HepG2 (cell line): ENCODE data around the gene PMEPA1. TPM values are rescaled to one million over a fixed set of nuclear protein-coding genes. Genes with fewer than 3 reads are reported as not detected.

Experiments used
- ATAC-seq: fragments of 200-7000 bp; cut with Tn5 transposase; 3 replicates; pipeline ENCODE4 v1.9.1; 2020; ENCODE audit warnings: mild to moderate bottlenecking, moderate library complexity
- BruUV-seq: library from RNA; stranded (reverse); fragments of 400-500 nt; replicated peaks from 2 replicates; lab custom pipeline; 2021; lab: Mats Ljungman, UMichigan
- CTCF ChIA-PET: fragments of 300-600 bp; formaldehyde crosslinking; extraction: SDS; loops from one replicate; lab custom pipeline; 2021; ENCODE audit warnings: low total read pairs, inconsistent platforms, low intra/inter-chr PET ratio; lab: Yijun Ruan, JAX
- POLR2A ChIA-PET: fragments of 350-600 bp; sonication (Branson Sonifier 250); formaldehyde crosslinking; loops from one replicate; lab custom pipeline; 2020; ENCODE audit warnings: antibody characterized with exemption, inconsistent platforms; lab: Yijun Ruan, JAX
- DNase-seq: peaks from one replicate; pipeline ENCODE4 v3.0.0-alpha.2; 2015; ENCODE audit warnings: low spot score
- FAIRE-seq: peaks from 3 replicates; lab custom pipeline; 2011; peaks lifted over from hg19 to GRCh38; lab: Jason Lieb, UNC
- H2AFZ ChIP-seq: one replicate; pipeline ENCODE4 v1.6.1; 2011; ENCODE audit warnings: low read length, inconsistent platforms
- H3K27ac ChIP-seq: fragments of 300-600 bp; 3 replicates; pipeline ENCODE4 v1.8.0; 2011; ENCODE audit warnings: mixed run types, mild to moderate bottlenecking, mixed read lengths, low read length, inconsistent platforms; ENCODE audit not compliant: insufficient read depth; ENCODE audit errors: extremely low read length
- H3K27me3 ChIP-seq, 2 experiments: fragments of 200-600 bp in 1 of 2; 2 replicates in 1 of 2; 3 replicates in 1 of 2; pipeline versions ENCODE4 v1.6.0 to v1.8.0; 2011; ENCODE audit warnings: low read length in 2 of 2, mild to moderate bottlenecking in 2 of 2, moderate library complexity in 2 of 2, inconsistent platforms in 1 of 2; ENCODE audit not compliant: insufficient read depth in 2 of 2, control insufficient read depth in 1 of 2
- H3K36me3 ChIP-seq, 2 experiments: fragments of 200-600 bp in 1 of 2; replicated peaks in 1 of 2; 2 replicates in 1 of 2; 3 replicates in 1 of 2; pipeline versions ENCODE4 v1.5.1 to v1.8.0; 2011; ENCODE audit warnings: low read length in 2 of 2, inconsistent platforms in 1 of 2; ENCODE audit not compliant: insufficient read depth in 2 of 2, control insufficient read depth in 1 of 2
- H3K4me1 ChIP-seq: 2 replicates; pipeline ENCODE4 v1.5.1; 2012; ENCODE audit warnings: low read length, inconsistent platforms; ENCODE audit not compliant: insufficient read depth
- H3K4me2 ChIP-seq: 2 replicates; pipeline ENCODE4 v1.6.0; 2011; ENCODE audit warnings: low read depth, low read length, inconsistent platforms
- H3K4me3 ChIP-seq, 3 experiments: fragments of 200-600 bp in 1 of 3; sonication (generic), shearing (Covaris generic) in 1 of 3; replicated peaks in 1 of 3; 2 replicates each; pipeline ENCODE4 v1.5.1; 2011 to 2016; ENCODE audit warnings: low read length in 3 of 3, inconsistent platforms in 2 of 3, low read depth in 2 of 3, mild to moderate bottlenecking in 2 of 3, control low read depth in 1 of 3, mixed read lengths in 1 of 3; ENCODE audit not compliant: insufficient read depth in 1 of 3
- H3K79me2 ChIP-seq: one replicate; pipeline ENCODE4 v1.6.1; 2011; ENCODE audit warnings: low read length, inconsistent platforms; ENCODE audit not compliant: insufficient read depth
- H3K9ac ChIP-seq: 2 replicates; pipeline ENCODE4 v1.6.0; 2011; ENCODE audit warnings: mild to moderate bottlenecking, low read depth, low read length, inconsistent platforms; ENCODE audit not compliant: insufficient read depth
- H3K9me3 ChIP-seq: 2 replicates; pipeline ENCODE4 v1.5.1; 2012; ENCODE audit warnings: mild to moderate bottlenecking, low read length
- H4K20me1 ChIP-seq: 2 replicates; pipeline ENCODE4 v1.6.0; 2011; ENCODE audit warnings: inconsistent platforms, mild to moderate bottlenecking, low read length, moderate library complexity; ENCODE audit not compliant: insufficient read depth
- BCL3 ChIP-seq: sonication (generic); formaldehyde crosslinking; IDR thresholded peaks from 2 replicates; pipeline ENCODE4 v1.5.1; 2020; ENCODE audit warnings: mild to moderate bottlenecking, missing genetic modification reagents, moderate library complexity
- CEBPG ChIP-seq: IDR thresholded peaks from 2 replicates; pipeline ENCODE4 v1.6.1; 2016
- CHCHD3 ChIP-seq: sonication (generic); formaldehyde crosslinking; IDR thresholded peaks from 2 replicates; pipeline ENCODE4 v1.8.0; 2022; ENCODE audit warnings: mild to moderate bottlenecking, missing genetic modification reagents, moderate library complexity
- GMEB1 ChIP-seq: sonication (generic); formaldehyde crosslinking; IDR thresholded peaks from 2 replicates; pipeline ENCODE4 v1.5.1; 2020; ENCODE audit warnings: missing genetic modification reagents, mild to moderate bottlenecking, borderline replicate concordance
- POGZ ChIP-seq: sonication (generic); formaldehyde crosslinking; IDR thresholded peaks from 2 replicates; pipeline ENCODE4 v1.4.0; 2020; ENCODE audit warnings: mild to moderate bottlenecking, missing genetic modification reagents
- SRF ChIP-seq: IDR thresholded peaks from 2 replicates; pipeline ENCODE4 v1.6.1; 2011; ENCODE audit warnings: mild to moderate bottlenecking, low read depth, low read length, moderate library complexity
- ZFAT ChIP-seq: sonication (generic); formaldehyde crosslinking; conservative IDR thresholded peaks from 2 replicates; pipeline ENCODE4 v1.8.1; 2023; ENCODE audit warnings: missing genetic modification reagents, inconsistent platforms
- ZNF235 ChIP-seq: sonication (generic); formaldehyde crosslinking; IDR thresholded peaks from 2 replicates; pipeline ENCODE4 v1.8.1; 2023; ENCODE audit warnings: mild to moderate bottlenecking, missing genetic modification reagents, borderline replicate concordance
- ZNF891 ChIP-seq: sonication (generic); formaldehyde crosslinking; IDR thresholded peaks from 2 replicates; pipeline ENCODE4 v1.5.0; 2020; ENCODE audit warnings: mild to moderate bottlenecking, missing genetic modification reagents
- WGBS: methylation state at CpG from one replicate; pipeline ENCODE4 v1.1.6; 2017; ENCODE audit warnings: low lambda C conversion rate; 5-methylcytosine and 5-hydroxymethylcytosine counted together
- in situ Hi-C: cut with HindIII; loops from 2 replicates; pipeline ENCODE4 v1.10.0; 2017; ENCODE audit warnings: low pct_unique_long_range_greater_than_20kb; ENCODE audit not compliant: extremely low pct_ligation_motif_present
- intact Hi-C: fragments of 100-400 bp; cut with micrococcal nuclease; formaldehyde crosslinking; loops from one replicate; pipeline ENCODE4 v1.10.0; 2022; ENCODE audit not compliant: unreplicated experiment
- polyA plus RNA-seq, 8 experiments: library from polyadenylated mRNA; depleted of rRNA in 3 of 8; stranded (reverse) in 7 of 8; unstranded in 1 of 8; fragments of >200 nt; fragmentation: Illumina TruSeq in 4 of 8; extraction: Trizol in 4 of 8; gene quantifications; 2 replicates each; pipeline versions ENCODE4 v1.2.1 to v1.2.3, GENCODE V29; 2011 to 2016; ENCODE audit warnings: low read depth in 4 of 8, missing spikeins in 1 of 8, mixed read lengths in 1 of 8; ENCODE audit not compliant: insufficient read depth in 1 of 8
- total RNA-seq, 5 experiments: library from RNA; depleted of rRNA; stranded (reverse); fragments of >200 nt; fragmentation: Illumina TruSeq; extraction: Trizol; gene quantifications; 2 replicates each; pipeline ENCODE4 v1.2.3, GENCODE V29; 2016; ENCODE audit warnings: low read depth in 1 of 5

Gene PMEPA1
- total and polyA plus RNA-seq, 2 of the 13 experiments (the other 11 are each of a cell fraction or from before 2014, with no cell fraction given): not detected

- TF ChIP-seq BCL3 (CRISPR knock-in tag) (no peak), SRF (no peak)
Observed at GRCh38 chr20:57663681-57664451, 45.9 kb downstream of the PMEPA1 start (continued).

- no peak for TF ChIP-seq GMEB1 (CRISPR knock-in tag)
- TF ChIP-seq POGZ (CRISPR knock-in tag): no peak
- TF ChIP-seq CHCHD3 (CRISPR knock-in tag): no peak
- TF ChIP-seq ZFAT (CRISPR knock-in tag): no peak
- TF ChIP-seq ZNF891: no peak
- TF ChIP-seq CEBPG (CRISPR knock-in tag): no peak
- TF ChIP-seq ZNF235: no peak
- Histone ChIP-seq H4K20me1 (no peaks in the 10 kb centered on the region), H3K9ac (no peak overlapping the region), H2AFZ (no peak overlapping the region), H3K4me1 (peaks cover 2% of the 10 kb centered on the region), H3K9me3 (no peaks in the 10 kb centered on the region), H3K27me3 (peaks cover 27 to 99% of the 10 kb centered on the region in 2 experiments), H3K27ac (no peak overlapping the region), H3K4me3 (no peak overlapping the region), H3K4me2 (no peak overlapping the region), H3K79me2 (no peaks in the 10 kb centered on the region), H3K36me3 (no peaks in the 10 kb centered on the region)
- in situ Hi-C loops (no loop called here), intact Hi-C loops (no loop called here)
- WGBS: 10% methylated on average over 9 of the region's 9 CpGs
- ATAC-seq: no peak
- no peak for DNase-seq
- no TSS peak for BruUV-seq
- CTCF ChIA-PET: no interaction called here
- FAIRE-seq: no peak
- POLR2A ChIA-PET: no interaction called here
Observed at GRCh38 chr20:57663241-57663640, 46.6 kb downstream of the PMEPA1 start.
